ENCODE measurements around the gene ALG8.
"Not testable (repeated sequence)": the region's sequence is repeated elsewhere in the genome, so short reads cannot be mapped to it uniquely, and the experiment has no call there.

Gene ALG8

GRCh38 chr11:78099666-78100065, 39.8 kb downstream of the ALG8 start:
- DNase-seq: no peak

DNA sequence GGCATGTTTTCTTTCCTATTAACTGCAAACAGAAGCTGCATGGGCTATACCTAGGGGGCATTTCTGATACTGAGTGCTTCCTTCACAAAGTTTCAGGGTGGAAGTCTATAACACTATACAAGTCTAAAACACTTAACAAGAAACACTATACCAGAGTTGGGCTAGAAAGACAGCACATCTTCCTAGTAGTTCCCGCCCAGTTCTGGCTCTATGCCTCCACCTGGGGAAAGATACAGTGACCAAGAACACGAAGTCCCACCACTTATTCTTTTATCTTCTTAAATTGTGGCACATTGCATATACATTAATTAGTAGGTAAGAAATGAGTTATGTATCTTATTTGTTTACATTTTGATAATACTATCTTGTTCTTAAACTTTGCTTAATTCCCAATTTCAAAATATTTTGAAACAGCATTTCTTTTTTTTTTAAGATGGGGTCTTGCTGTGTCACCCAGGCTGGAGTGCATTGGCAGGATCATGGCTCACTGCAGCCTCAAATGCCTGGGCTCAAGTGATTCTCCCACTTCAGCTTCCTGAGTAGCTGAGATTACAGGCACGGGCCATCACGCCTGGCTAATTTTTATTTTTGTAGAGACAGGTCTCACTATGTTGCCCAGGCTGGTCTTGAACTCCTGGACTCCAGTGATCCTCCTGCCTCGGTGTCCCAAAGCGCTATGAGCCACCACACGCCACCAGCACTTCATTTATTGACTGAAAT, 41.6 kb downstream of the ALG8 start:
- DNase-seq: no peak

DNA sequence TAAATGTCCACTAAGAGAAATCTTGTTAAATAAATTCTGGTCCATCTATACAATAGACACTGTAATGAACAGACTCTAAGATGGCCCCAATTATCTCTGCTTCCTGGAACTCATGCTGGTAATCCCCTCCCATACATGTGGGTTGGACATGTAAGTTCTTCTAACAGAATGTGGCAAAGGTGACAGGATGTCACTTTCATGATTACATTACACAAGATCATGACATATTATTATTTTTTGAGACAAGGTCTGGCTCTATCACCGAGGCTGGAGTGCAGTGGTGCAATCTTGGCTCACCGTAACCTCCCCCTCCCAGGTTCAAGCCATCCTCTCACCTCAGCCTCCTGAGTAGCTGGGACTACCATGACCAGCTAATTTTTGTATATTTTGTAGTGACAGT, 45.2 kb downstream of the ALG8 start:
- DNase-seq: peak in 1 of 5 donors; percentile 73

DNA sequence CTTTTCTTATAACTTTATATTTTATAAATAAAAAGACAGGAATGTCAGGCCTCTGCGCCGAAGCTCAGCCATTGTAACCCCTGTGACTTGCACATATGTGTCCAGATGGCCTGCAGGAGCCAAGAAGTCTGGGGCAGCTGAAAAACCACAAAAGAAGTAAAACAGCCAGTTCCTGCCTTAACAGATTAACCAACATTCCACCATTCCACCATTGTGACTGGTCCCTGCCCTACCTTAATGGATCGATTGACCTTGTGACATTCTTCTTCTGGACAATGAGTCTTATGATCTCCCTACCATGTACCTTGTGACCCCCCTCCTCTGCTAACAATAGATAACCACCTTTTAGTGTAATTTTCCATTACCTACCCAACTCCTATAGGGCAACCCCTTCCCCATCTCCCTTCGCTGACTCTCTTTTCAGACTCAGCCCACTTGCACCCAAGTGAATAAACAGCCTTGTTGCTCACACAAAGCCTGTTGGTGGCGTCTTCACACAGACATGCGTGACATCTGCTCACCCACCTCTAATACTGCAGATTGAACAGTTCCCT, 52.8 kb downstream of the ALG8 start:
- DNase-seq: not testable (repeated sequence)

DNA sequence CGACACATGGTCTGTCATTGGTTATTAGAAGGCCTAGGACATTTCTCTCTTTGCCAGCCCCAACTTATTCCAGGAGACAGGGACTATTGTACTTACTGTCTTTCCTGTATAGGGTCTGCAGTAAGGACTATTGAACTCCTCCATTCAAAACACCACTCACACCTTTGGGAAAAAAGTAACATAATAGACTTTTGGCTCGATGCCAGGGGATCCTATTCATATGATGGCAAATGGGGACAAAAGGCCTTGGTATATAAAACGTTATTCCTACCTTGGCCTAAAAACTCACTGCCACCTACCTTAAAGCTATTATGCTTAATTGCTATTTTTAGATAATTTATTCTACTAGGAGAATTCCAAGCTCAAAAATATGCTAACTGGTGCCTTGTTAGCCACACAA, 53.5 kb downstream of the ALG8 start:
- DNase-seq: no peak

DNA sequence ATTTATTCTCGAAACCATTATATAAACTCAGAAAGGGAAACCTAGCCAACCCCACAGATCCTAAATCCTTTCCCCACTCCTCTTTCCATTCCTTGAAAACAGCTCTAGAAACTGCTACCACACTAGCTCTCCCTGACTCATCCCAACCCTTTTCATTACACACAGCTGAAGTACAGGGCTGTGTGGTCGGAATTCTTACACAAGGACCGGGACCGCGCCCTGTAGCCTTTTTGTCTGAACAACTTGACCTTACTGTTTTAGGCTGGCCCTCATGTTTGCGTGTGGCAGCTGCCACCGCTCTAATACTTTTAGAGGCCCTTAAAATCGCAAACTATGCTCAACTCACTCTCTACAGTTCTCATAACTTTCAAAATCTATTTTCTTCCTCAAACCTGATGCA, 54.9 kb downstream of the ALG8 start:
- DNase-seq: not testable (repeated sequence)

GRCh38 chr11:78083021-78083420, 56.4 kb downstream of the ALG8 start:
- no peak for DNase-seq

- DNase-seq: no peak
Measured at GRCh38 chr11:78082146-78082545, 57.3 kb downstream of the ALG8 start.

DNA sequence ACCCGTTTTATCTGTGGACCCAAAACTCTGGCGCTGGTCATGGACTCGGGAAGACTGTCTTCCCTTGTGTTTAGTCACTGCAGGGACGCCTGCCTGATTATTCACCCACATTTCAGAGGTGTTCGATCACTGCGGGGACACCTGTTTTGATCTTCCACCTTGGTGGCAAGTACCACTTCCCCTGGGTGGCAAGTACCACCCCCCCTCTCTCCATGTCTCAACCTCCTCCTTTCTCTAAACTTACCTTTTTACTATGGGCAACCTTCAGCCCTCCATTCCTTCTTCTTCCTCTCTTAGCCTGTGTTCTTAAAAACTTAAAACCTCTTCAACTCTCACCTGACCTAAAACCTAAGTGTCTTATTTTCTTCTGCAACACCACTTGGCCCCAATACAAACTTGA, 57.8 kb downstream of the ALG8 start:
- no peak for DNase-seq

- DNase-seq: no peak
Measured at GRCh38 chr11:78080818-78081495, 58.5 kb downstream of the ALG8 start.

DNA sequence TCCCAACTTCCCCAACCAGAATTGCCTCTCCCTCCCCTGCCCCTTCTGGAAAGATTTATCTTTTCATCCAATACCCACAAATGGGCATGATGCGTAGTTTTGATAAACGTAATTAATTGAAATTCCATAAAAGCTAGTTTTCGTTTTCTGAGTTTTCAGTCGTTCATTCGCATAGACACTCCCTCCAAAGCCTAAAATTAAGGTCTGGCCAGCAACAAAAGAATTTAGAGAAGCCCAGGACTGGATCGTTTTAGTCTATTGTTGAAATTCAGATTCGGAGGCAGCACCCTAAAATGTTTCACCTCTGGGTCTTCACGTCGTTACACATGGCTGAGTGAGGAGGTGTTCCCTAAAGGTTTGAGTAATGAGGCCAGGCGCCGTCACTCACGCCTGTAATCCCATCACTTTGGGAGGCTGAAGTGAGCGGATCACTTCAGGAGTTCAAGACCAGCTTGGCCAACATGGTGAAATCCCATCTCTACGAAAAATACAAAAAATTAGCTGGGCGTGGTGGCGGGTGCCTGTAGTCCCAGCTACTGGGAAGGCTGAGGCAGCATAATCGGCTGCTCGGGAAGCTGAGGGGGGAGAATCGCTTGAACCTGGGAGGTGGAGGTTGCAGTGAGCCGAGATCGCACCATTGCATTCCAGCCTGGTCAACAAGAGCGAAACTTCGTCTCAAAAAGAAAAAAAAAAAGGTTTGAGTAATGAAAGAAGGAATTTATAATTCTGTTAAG, 59.2 kb downstream of the ALG8 start:
- no peak for DNase-seq

DNA sequence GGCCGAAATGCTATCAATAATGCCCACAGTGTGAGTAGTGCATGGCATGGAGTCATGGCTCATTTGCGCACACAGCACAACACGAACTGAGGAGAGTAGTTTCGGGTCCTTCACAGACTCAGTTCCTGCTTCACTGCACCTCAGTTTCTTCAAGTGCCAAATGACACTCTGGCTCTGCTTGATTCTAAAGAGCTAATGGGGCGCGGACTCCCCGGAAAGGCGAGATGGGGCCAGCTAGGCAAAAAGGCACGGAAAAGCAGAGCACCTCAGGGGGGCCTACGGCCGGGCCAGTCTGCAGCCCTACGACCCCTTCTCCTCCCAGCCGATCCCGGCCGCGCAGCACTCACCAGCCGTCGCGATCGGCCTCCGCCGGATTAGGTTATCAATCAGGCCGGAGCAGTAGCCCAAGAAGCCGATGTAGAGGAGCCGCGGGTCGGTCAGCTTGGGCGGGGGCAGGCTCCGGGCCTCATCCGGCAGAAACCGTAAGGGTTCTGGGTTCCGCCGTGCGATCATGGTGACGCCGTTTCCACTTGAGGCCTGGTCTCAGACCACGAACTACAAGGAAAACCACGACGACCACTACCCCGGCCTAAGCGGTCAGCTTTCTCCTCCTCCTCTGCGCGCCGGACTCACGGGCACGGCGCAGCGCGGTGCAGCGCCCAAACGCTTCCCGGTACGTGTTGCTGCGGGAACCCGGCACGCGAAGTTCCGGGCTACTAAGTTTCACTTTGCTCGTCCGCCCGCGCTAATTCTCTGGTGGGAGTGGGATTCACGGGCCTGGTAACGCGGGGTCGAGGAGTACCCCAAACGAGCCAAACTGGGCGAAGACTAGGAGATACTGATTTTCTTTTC, 60.0 kb downstream of the ALG8 start, which contains the start of gene NDUFC2:
Gene NDUFC2, minus strand, starts transcription at position 631 of the 852 bp plus-strand sequence. Its CDS starts 118 bp downstream, at position 513.
- DNase-seq: peak; percentile 19 to 82 (median 37)

DNA sequence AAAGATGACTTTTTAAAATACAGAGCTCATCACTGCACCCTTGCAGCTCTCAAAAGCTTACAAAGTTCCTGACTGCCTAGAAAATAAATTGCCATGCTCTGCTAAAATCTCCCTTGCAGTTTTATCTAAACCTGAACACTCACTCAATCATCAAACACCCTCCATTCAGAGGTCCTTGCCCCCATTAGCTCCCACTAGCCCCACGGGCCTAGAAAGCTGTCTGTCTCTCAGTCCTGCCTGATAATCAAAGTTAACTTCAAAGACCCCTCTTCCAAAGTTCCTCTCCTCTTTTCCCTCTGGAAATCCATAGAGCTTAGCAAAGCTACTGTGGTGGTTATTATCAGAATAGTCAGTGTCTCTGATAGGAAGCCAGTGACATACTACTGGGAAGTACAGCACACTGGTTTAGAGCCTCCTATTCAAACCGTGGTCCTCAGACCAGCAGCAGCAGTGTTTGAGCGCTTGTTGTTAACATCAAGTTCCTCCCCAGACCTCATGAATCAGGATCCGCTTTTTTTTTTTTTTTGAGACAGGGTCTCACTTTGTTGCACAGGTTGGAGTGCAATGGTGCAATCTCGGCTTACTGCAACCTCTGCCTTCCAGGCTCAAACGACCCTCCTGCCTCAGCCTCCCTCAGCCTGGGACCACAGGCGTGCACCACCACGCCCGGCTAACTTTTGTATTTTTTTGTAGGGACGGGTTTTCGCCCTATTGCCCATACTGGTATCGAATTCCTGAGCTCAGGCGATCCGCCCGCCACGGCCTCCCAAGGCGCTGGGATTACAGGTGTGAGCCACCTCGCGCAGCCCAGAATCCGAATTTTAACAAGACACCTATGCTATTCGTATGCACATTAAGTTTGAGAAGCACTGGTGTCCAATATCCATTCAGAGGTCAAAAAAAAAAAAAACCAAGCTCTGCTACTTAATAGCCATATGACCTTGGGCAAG, 60.9 kb downstream of the ALG8 start:
- no peak for DNase-seq

GRCh38 chr11:78077592-78077991, 61.8 kb downstream of the ALG8 start:
- DNase-seq: not testable (repeated sequence)

DNA sequence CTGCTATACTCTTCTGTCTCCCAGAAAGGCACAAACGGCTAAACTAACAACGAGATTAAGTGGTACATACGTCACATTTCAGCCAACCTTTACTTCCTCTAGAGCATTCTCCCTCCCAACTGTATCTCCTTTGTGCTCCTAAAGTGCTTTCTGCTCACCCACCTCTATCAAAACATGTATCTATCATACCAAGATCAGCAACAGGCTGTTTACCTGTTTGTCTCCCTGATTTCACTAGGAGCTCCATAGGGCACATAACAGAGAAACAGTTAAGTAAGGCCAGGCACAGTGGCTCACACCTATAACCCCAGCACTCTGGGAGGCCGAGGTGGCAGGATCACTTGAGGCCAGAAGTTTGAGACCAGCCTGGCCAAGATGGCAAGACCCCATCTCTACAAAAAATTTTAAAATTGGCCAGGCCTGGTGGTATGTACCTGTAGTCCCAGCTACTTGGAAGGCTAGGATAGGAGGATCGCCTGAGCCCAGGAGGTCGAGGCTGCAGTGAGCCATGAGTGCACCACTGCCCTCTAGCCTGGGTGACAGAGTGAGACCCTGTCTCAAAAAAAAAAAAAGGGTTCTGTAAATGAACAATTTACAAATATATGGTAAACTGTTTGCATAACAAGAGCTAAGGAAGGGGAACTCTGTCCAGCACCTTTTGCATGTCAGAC, 62.6 kb downstream of the ALG8 start:
- no peak for DNase-seq

DNA sequence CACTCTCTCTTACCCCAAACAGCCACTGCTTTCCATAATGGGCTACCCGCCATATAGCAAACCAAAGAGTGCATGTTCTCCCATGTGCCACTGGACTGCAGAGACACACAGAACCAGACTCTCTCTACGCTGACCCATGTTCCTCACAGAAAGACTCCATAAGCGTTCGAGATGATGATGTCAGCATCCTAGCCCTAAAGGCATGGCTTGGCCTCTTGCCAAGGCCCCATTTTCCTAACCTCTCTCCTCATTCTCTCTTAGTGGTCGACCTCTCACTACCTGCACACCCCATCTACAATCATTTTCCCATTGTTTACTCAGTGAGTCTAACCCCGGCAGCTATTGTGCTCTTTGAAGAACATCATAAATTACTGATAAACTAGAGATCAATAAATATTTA, 64.7 kb downstream of the ALG8 start:
- DNase-seq: no peak

DNA sequence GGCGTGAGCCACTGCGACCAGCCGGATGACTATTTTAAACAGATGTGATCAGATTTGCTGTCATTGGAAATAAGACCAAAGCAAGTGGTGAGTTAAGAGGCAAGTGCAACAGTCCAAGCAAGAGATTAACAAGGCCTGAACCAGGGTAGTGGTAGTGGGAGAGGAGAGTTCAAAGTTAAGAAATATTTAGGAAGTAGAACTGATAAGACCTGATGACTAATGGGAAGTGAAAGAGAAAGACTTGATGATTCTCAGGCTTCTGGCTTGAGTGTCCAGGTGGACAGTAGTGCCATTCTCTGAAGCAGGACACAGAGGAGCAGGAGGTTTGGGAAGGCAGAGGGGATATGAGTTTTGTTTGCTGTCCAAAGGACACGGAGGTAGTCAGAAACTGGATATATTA, 67.0 kb downstream of the ALG8 start:
- DNase-seq: no peak

GRCh38 chr11:78071717-78072116, 67.7 kb downstream of the ALG8 start:
- DNase-seq: no peak

- DNase-seq: no peak
Measured at GRCh38 chr11:78070621-78071020, 68.8 kb downstream of the ALG8 start.

GRCh38 chr11:78069465-78069864, 70.0 kb downstream of the ALG8 start:
- DNase-seq: no peak

GRCh38 chr11:78067704-78068103, 71.7 kb downstream of the ALG8 start:
- DNase-seq: no peak

Data from T-helper 1 cell (primary cell).